ENCODE measurements around the gene CHPF. TPM values are rescaled to one million over a fixed set of nuclear protein-coding genes. Genes with fewer than 3 reads are reported as not detected.

CHPF gene
- total RNA-seq, 1 donor from 2014 or later, result 41.9 TPM

- Mint-ChIP-seq H3K9me3 (no peaks in the 10 kb centered on the region), H3K27me3 (ENCODE audit: low read depth) (no peaks in the 10 kb centered on the region), H3K4me1 (ENCODE audit: low read depth) (no peaks in the 10 kb centered on the region), H3K36me3 (ENCODE audit: low read depth) (no peaks in the 10 kb centered on the region), H3K4me3 (ENCODE audit: low read depth) (no peak overlapping the region), H3K27ac (no peak overlapping the region)
- intact Hi-C loops (cut with micrococcal nuclease), result no loop called here
- no peak for DNase-seq (ENCODE audit: low spot score)
Measured at GRCh38 chr2:219562049-219563020, 18.7 kb upstream of the CHPF start.

DNA sequence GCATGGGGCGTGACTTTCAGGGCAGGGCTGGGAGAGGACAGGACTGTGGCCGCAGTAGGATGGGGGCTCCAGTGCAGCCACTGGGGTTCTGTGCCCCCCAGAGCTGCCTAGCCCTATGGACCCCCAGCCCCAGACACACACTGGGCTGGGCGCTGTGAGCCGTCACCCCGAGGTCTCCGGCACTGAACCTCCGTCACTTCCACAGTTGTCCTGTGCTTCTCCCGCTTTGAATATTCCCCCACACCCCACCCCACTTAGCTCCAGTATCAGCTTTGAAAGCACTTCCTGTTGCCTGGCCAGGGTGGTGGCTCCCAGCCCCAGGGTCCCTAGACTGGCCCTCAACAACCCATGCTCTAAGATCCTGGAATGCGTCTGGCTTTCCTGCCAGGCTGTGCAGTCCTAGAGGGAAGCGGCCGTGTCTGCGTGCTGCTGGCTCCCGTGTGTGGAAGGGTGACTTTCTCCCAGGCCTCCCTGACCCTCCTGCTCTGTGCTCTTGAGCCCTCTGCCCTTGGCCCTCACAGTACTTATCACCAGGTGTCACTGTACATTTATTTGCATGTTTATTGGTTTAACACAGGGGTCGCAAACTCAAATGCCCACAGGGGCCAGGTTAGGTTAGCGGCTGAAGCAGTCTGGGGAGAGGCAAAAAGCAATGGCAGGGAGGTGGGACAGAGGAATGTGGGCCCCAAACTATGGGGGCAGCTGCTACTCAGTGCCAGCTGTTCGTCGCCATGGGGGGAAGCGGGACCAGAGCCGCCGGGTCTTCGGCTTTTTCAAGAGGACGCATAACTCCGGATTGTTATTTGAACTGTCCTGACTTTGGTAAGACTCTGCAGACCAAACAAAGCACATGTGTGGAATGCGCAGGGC, 17.8 kb upstream of the CHPF start:
- H3K27me3 Mint-ChIP-seq (ENCODE audit: low read depth), result no peaks in the 10 kb centered on the region
- DNase-seq (ENCODE audit: low spot score), result no peak
- H3K9me3 Mint-ChIP-seq, result no peaks in the 10 kb centered on the region
- no peaks in the 10 kb centered on the region for H3K4me1 Mint-ChIP-seq (ENCODE audit: low read depth)
- intact Hi-C loops (cut with micrococcal nuclease), result no loop called here
- H3K4me3 Mint-ChIP-seq (ENCODE audit: low read depth), result no peak overlapping the region
- H3K36me3 Mint-ChIP-seq (ENCODE audit: low read depth), result no peaks in the 10 kb centered on the region
- no peak overlapping the region for H3K27ac Mint-ChIP-seq

GRCh38 chr2:219560893-219561178, 17.2 kb upstream of the CHPF start:
- intact Hi-C loops (cut with micrococcal nuclease), result no loop called here
- Mint-ChIP-seq H3K4me1 (ENCODE audit: low read depth) (no peaks in the 10 kb centered on the region), H3K27ac (no peak overlapping the region), H3K27me3 (ENCODE audit: low read depth) (no peaks in the 10 kb centered on the region), H3K4me3 (ENCODE audit: low read depth) (no peak overlapping the region), H3K9me3 (no peaks in the 10 kb centered on the region), H3K36me3 (ENCODE audit: low read depth) (no peaks in the 10 kb centered on the region)
- DNase-seq (ENCODE audit: low spot score), result no peak

- Mint-ChIP-seq H3K36me3 (ENCODE audit: low read depth) (no peaks in the 10 kb centered on the region), H3K4me3 (ENCODE audit: low read depth) (no peak overlapping the region), H3K27me3 (ENCODE audit: low read depth) (no peaks in the 10 kb centered on the region)
Measured at GRCh38 chr2:219560037-219560892, 16.7 kb upstream of the CHPF start.

GRCh38 chr2:219559156-219559915, 15.7 kb upstream of the CHPF start:
- no peaks in the 10 kb centered on the region for H3K9me3 Mint-ChIP-seq
- H3K36me3 Mint-ChIP-seq (ENCODE audit: low read depth), result no peaks in the 10 kb centered on the region
- no peak for DNase-seq (ENCODE audit: low spot score)
- intact Hi-C loops (cut with micrococcal nuclease), result loop anchor here (2.0 kb wide), 1 partner anchor 17 kb away; the partner anchor contains the start of gene CHPF
- H3K4me3 Mint-ChIP-seq (ENCODE audit: low read depth), result no peak overlapping the region
- no peaks in the 10 kb centered on the region for H3K27me3 Mint-ChIP-seq (ENCODE audit: low read depth)
- H3K4me1 Mint-ChIP-seq (ENCODE audit: low read depth), result no peaks in the 10 kb centered on the region
- H3K27ac Mint-ChIP-seq, result no peak overlapping the region

More at GRCh38 chr2:219560037-219560892, 16.7 kb upstream of the CHPF start:
- Mint-ChIP-seq H3K9me3 (no peaks in the 10 kb centered on the region), H3K27ac (no peak overlapping the region), H3K4me1 (ENCODE audit: low read depth) (no peaks in the 10 kb centered on the region)
- intact Hi-C loops (cut with micrococcal nuclease), result no loop called here
- DNase-seq (ENCODE audit: low spot score), result no peak

GRCh38 chr2:219557791-219558785, 14.5 kb upstream of the CHPF start:
- Mint-ChIP-seq H3K9me3 (no peaks in the 10 kb centered on the region), H3K27me3 (ENCODE audit: low read depth) (peaks cover 9% of the 10 kb centered on the region), H3K4me1 (ENCODE audit: low read depth) (no peaks in the 10 kb centered on the region), H3K27ac (no peak overlapping the region), H3K36me3 (ENCODE audit: low read depth) (no peaks in the 10 kb centered on the region), H3K4me3 (ENCODE audit: low read depth) (no peak overlapping the region)
- intact Hi-C loops (cut with micrococcal nuclease), result loop anchor here (2.0 kb wide), 1 partner anchor 15 kb away; the partner anchor contains the start of gene CHPF
- no peak for DNase-seq (ENCODE audit: low spot score)

GRCh38 chr2:219557320-219557719, 13.7 kb upstream of the CHPF start:
- Mint-ChIP-seq H3K4me3 (ENCODE audit: low read depth) (no peak overlapping the region), H3K36me3 (ENCODE audit: low read depth) (no peaks in the 10 kb centered on the region), H3K9me3 (no peaks in the 10 kb centered on the region), H3K4me1 (ENCODE audit: low read depth) (no peaks in the 10 kb centered on the region), H3K27ac (no peak overlapping the region), H3K27me3 (ENCODE audit: low read depth) (peaks cover 9% of the 10 kb centered on the region)
- no peak for DNase-seq (ENCODE audit: low spot score)
- intact Hi-C loops (cut with micrococcal nuclease), result no loop called here

DNA sequence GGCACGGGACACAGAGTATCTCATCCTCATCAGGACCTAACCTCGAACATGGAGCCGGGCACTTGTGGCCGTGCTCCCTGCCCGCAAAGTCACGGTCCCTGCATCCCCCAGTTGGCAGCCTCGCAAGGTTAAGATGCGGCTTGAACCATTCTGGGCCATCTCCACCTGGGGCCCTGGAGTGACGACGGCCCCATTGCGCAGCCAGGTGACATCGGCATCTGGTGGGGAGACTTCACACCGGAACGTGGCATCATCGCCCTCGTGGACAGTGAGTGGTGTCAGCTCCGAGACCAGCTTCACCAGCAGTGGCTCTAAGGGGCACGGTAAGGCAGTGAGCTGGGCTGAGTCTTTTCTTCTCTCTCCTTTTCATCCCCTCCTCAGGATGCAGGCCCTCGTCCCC, 12.8 kb upstream of the CHPF start:
- Mint-ChIP-seq H3K9me3 (no peaks in the 10 kb centered on the region), H3K4me3 (ENCODE audit: low read depth) (no peak overlapping the region), H3K27ac (no peak overlapping the region), H3K4me1 (ENCODE audit: low read depth) (peaks cover 2% of the 10 kb centered on the region), H3K36me3 (ENCODE audit: low read depth) (no peaks in the 10 kb centered on the region), H3K27me3 (ENCODE audit: low read depth) (peaks cover 12% of the 10 kb centered on the region)
- intact Hi-C loops (cut with micrococcal nuclease), result no loop called here
- DNase-seq (ENCODE audit: low spot score), result no peak

DNA sequence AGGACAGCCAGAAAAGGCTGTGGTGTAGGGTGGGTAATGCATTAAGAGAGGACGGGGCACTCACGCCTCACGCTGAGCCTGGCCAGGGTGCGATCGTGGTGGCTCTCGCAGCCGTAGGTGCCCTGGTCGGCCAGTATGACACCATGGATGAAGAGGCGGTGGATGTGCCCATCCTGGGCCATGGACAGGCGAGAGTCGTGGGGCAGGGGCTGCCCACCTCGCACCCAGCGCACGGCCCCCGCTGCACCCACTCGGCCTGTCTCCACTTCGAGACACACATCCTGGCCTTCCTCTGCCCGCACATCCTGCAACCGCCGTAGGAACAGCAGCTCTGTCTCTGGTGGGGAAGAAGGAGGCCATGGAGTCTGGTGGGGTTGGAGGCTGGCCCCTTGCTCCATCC, 12.3 kb upstream of the CHPF start:
- peaks cover 14% of the 10 kb centered on the region for H3K27me3 Mint-ChIP-seq (ENCODE audit: low read depth)
- intact Hi-C loops (cut with micrococcal nuclease), result no loop called here
- H3K27ac Mint-ChIP-seq, result no peak overlapping the region
- H3K36me3 Mint-ChIP-seq (ENCODE audit: low read depth), result no peaks in the 10 kb centered on the region
- peaks cover 2% of the 10 kb centered on the region for H3K4me1 Mint-ChIP-seq (ENCODE audit: low read depth)
- DNase-seq (ENCODE audit: low spot score), result no peak
- no peak overlapping the region for H3K4me3 Mint-ChIP-seq (ENCODE audit: low read depth)
- no peaks in the 10 kb centered on the region for H3K9me3 Mint-ChIP-seq

- Mint-ChIP-seq H3K9me3 (no peaks in the 10 kb centered on the region), H3K4me3 (ENCODE audit: low read depth) (no peak overlapping the region), H3K4me1 (ENCODE audit: low read depth) (peaks cover 2% of the 10 kb centered on the region), H3K36me3 (ENCODE audit: low read depth) (no peaks in the 10 kb centered on the region), H3K27ac (no peak overlapping the region), H3K27me3 (ENCODE audit: low read depth) (peaks cover 19% of the 10 kb centered on the region)
- intact Hi-C loops (cut with micrococcal nuclease), result no loop called here
- DNase-seq (ENCODE audit: low spot score), result no peak
Measured at GRCh38 chr2:219554350-219554749, 10.7 kb upstream of the CHPF start.

GRCh38 chr2:219553463-219553963, 9.9 kb upstream of the CHPF start:
- no peak overlapping the region for H3K27ac Mint-ChIP-seq
- H3K4me1 Mint-ChIP-seq (ENCODE audit: low read depth), result peaks cover 2% of the 10 kb centered on the region
- no peak for DNase-seq (ENCODE audit: low spot score)
- intact Hi-C loops (cut with micrococcal nuclease), result no loop called here
- H3K4me3 Mint-ChIP-seq (ENCODE audit: low read depth), result peak overlapping the region; percentile 37
- H3K27me3 Mint-ChIP-seq (ENCODE audit: low read depth), result peaks cover 19% of the 10 kb centered on the region
- H3K36me3 Mint-ChIP-seq (ENCODE audit: low read depth), result no peaks in the 10 kb centered on the region
- H3K9me3 Mint-ChIP-seq, result no peaks in the 10 kb centered on the region
